IPS-20b (cell line): ENCODE data around the gene CLMN.
"Not testable (repeated sequence)": the region's sequence is repeated elsewhere in the genome, so short reads cannot be mapped to it uniquely, and the experiment has no call there.

ENCODE experiments used
- H3K27ac ChIP-seq: one replicate; pipeline ENCODE4 v1.5.1; 2013; ENCODE audit warnings: low read length
- H3K27me3 ChIP-seq: 2 replicates; pipeline ENCODE4 v1.6.1; 2013; ENCODE audit warnings: mild to moderate bottlenecking, low read length, inconsistent platforms; ENCODE audit not compliant: insufficient read depth
- H3K36me3 ChIP-seq: 2 replicates; pipeline ENCODE4 v1.6.1; 2013; ENCODE audit warnings: low read depth, mild to moderate bottlenecking, inconsistent platforms, low read length, moderate library complexity; ENCODE audit not compliant: insufficient read depth
- H3K4me1 ChIP-seq: 2 replicates; pipeline ENCODE4 v1.6.1; 2013; ENCODE audit warnings: mild to moderate bottlenecking, control low read depth, inconsistent platforms, low read length, moderate library complexity; ENCODE audit not compliant: insufficient read depth
- H3K4me3 ChIP-seq: 2 replicates; pipeline ENCODE4 v1.5.1; 2013; ENCODE audit warnings: mild to moderate bottlenecking, low read length, inconsistent platforms
- H3K9ac ChIP-seq: 2 replicates; pipeline ENCODE4 v1.6.1; 2013; ENCODE audit warnings: low read depth, mild to moderate bottlenecking, inconsistent platforms, low read length, moderate library complexity
- H3K9me3 ChIP-seq: 2 replicates; pipeline ENCODE4 v1.6.1; 2013; ENCODE audit warnings: mild to moderate bottlenecking, low read depth, low read length, inconsistent platforms; ENCODE audit not compliant: insufficient read depth

Gene CLMN

GRCh38 chr14:95290871-95291431 lies 28.8 kb downstream of the CLMN start:
- Histone ChIP-seq H3K9ac (no peak overlapping the region), H3K27ac (no peak overlapping the region), H3K27me3 (no peaks in the 10 kb centered on the region), H3K4me1 (peaks cover 8% of the 10 kb centered on the region; the same call in 1 of the 2 replicates), H3K36me3 (no peaks in the 10 kb centered on the region), H3K4me3 (no peak overlapping the region), H3K9me3 (peaks cover 2% of the 10 kb centered on the region; the same call in 1 of the 2 replicates)

- no peak overlapping the region for H3K27ac ChIP-seq
- no peaks in the 10 kb centered on the region for H3K9me3 ChIP-seq
- no peak overlapping the region for H3K4me3 ChIP-seq
- no peaks in the 10 kb centered on the region for H3K36me3 ChIP-seq
- peaks cover 8% of the 10 kb centered on the region; the same call in 1 of the 2 replicates for H3K4me1 ChIP-seq
- H3K9ac ChIP-seq, result no peak overlapping the region
- H3K27me3 ChIP-seq, result no peaks in the 10 kb centered on the region
Observed at GRCh38 chr14:95290021-95290420, 29.7 kb downstream of the CLMN start.

- no peak overlapping the region for H3K4me3 ChIP-seq
- H3K9me3 ChIP-seq, result no peaks in the 10 kb centered on the region
- H3K9ac ChIP-seq, result no peak overlapping the region
- H3K27me3 ChIP-seq, result no peaks in the 10 kb centered on the region
- no peak overlapping the region for H3K27ac ChIP-seq
- H3K4me1 ChIP-seq, result peaks cover 8% of the 10 kb centered on the region; the same call in 1 of the 2 replicates
- no peaks in the 10 kb centered on the region for H3K36me3 ChIP-seq
Observed at GRCh38 chr14:95289323-95290010, 30.2 kb downstream of the CLMN start.

GRCh38 chr14:95288672-95289322 lies 30.9 kb downstream of the CLMN start:
- no peaks in the 10 kb centered on the region for H3K36me3 ChIP-seq
- H3K27me3 ChIP-seq, result no peaks in the 10 kb centered on the region
- H3K27ac ChIP-seq, result no peak overlapping the region
- no peak overlapping the region for H3K9ac ChIP-seq
- no peaks in the 10 kb centered on the region for H3K9me3 ChIP-seq
- H3K4me3 ChIP-seq, result no peak overlapping the region
- peaks cover 7% of the 10 kb centered on the region; the same call in 1 of the 2 replicates for H3K4me1 ChIP-seq

- H3K27ac ChIP-seq, result no peak overlapping the region
- H3K4me1 ChIP-seq, result peaks cover 5% of the 10 kb centered on the region; the same call in 1 of the 2 replicates
- H3K9ac ChIP-seq, result no peak overlapping the region
- H3K27me3 ChIP-seq, result no peaks in the 10 kb centered on the region
- no peaks in the 10 kb centered on the region for H3K9me3 ChIP-seq
- no peaks in the 10 kb centered on the region for H3K36me3 ChIP-seq
- no peak overlapping the region for H3K4me3 ChIP-seq
Observed at GRCh38 chr14:95287176-95287754, 32.4 kb downstream of the CLMN start.

- Histone ChIP-seq H3K4me1 (peaks cover 3% of the 10 kb centered on the region; the same call in 1 of the 2 replicates), H3K9me3 (no peaks in the 10 kb centered on the region), H3K4me3 (no peak overlapping the region), H3K27ac (no peak overlapping the region), H3K9ac (no peak overlapping the region), H3K27me3 (no peaks in the 10 kb centered on the region), H3K36me3 (no peaks in the 10 kb centered on the region)
Observed at GRCh38 chr14:95286645-95287044, 33.1 kb downstream of the CLMN start.

GRCh38 chr14:95285566-95285965 lies 34.1 kb downstream of the CLMN start:
- H3K9ac ChIP-seq, result no peak overlapping the region
- H3K27me3 ChIP-seq, result no peaks in the 10 kb centered on the region
- H3K4me1 ChIP-seq, result no peaks in the 10 kb centered on the region; the same call in 1 of the 2 replicates
- H3K9me3 ChIP-seq, result no peaks in the 10 kb centered on the region
- H3K36me3 ChIP-seq, result no peaks in the 10 kb centered on the region
- H3K4me3 ChIP-seq, result no peak overlapping the region
- H3K27ac ChIP-seq, result no peak overlapping the region

GRCh38 chr14:95283802-95284201 lies 35.9 kb downstream of the CLMN start:
- not testable (repeated sequence) for H3K4me3 ChIP-seq, H3K36me3 ChIP-seq, H3K4me1 ChIP-seq

GRCh38 chr14:95282986-95283380 lies 36.7 kb downstream of the CLMN start:
- not testable (repeated sequence) for H3K27ac ChIP-seq, H3K4me3 ChIP-seq, H3K27me3 ChIP-seq, H3K4me1 ChIP-seq, H3K36me3 ChIP-seq, H3K9ac ChIP-seq, H3K9me3 ChIP-seq

More at GRCh38 chr14:95283802-95284201, 35.9 kb downstream of the CLMN start:
- not testable (repeated sequence) for H3K27ac ChIP-seq, H3K9ac ChIP-seq, H3K27me3 ChIP-seq, H3K9me3 ChIP-seq

GRCh38 chr14:95282354-95282985 lies 37.2 kb downstream of the CLMN start:
- Histone ChIP-seq H3K9ac (no peak overlapping the region), H3K27me3 (no peaks in the 10 kb centered on the region), H3K27ac (no peak overlapping the region), H3K4me3 (no peak overlapping the region), H3K4me1 (no peaks in the 10 kb centered on the region), H3K9me3 (peaks cover 3% of the 10 kb centered on the region), H3K36me3 (no peaks in the 10 kb centered on the region)

GRCh38 chr14:95281560-95282176 lies 38.0 kb downstream of the CLMN start:
- Histone ChIP-seq H3K9ac (no peak overlapping the region), H3K27me3 (no peaks in the 10 kb centered on the region)

More at GRCh38 chr14:95281560-95282176, 38.0 kb downstream of the CLMN start:
- H3K36me3 ChIP-seq, result no peaks in the 10 kb centered on the region
- no peak overlapping the region for H3K27ac ChIP-seq
- H3K4me1 ChIP-seq, result no peaks in the 10 kb centered on the region
- no peak overlapping the region for H3K4me3 ChIP-seq
- H3K9me3 ChIP-seq, result peaks cover 3% of the 10 kb centered on the region
